SK-N-SH (cell line): ENCODE results near the gene AGAP1. TPM values are rescaled to one million over a fixed set of nuclear protein-coding genes. Genes with fewer than 3 reads are reported as not detected.

Source experiments
- CTCF ChIA-PET: fragments of 300-600, 350-600 bp; formaldehyde crosslinking; extraction: SDS; loops from one replicate; lab custom pipeline; 2021; lab: Yijun Ruan, JAX
- POLR2A ChIA-PET: fragments of 350-600 bp; sonication (Branson Sonifier 250); formaldehyde crosslinking; extraction: SDS; loops from one replicate; lab custom pipeline; 2020; ENCODE audit warnings: antibody characterized with exemption, inconsistent platforms; lab: Yijun Ruan, JAX
- DNase-seq: peaks from one replicate; pipeline ENCODE4 v3.0.0; 2012
- H2AFZ ChIP-seq: fragments of 200-600 bp; sonication (generic); 2 replicates; pipeline ENCODE4 v1.8.1; 2016; ENCODE audit warnings: antibody characterized with exemption, mild to moderate bottlenecking, low read depth
- H3F3A ChIP-seq: fragments of 200-600 bp; sonication (generic); replicated peaks from 2 replicates; pipeline ENCODE3; 2016; ENCODE audit warnings: antibody characterized with exemption, mild to moderate bottlenecking; ENCODE audit not compliant: insufficient read depth
- H3K27ac ChIP-seq, 2 experiments: fragments of 200-500 bp in 1 of 2; fragments of 200-600 bp in 1 of 2; sonication (Bioruptor generic) in 1 of 2; sonication (generic), shearing (Covaris generic) in 1 of 2; 2 replicates each; pipeline versions ENCODE4 v1.5.1 to v1.6.1; 2014 to 2016; ENCODE audit warnings: low read depth in 2 of 2, inconsistent platforms in 1 of 2, low read length in 1 of 2, mild to moderate bottlenecking in 1 of 2, mixed read lengths in 1 of 2
- H3K27me3 ChIP-seq: fragments of 200-600 bp; sonication (generic), shearing (Covaris generic); 2 replicates; pipeline ENCODE4 v1.6.1; 2016; ENCODE audit warnings: mixed run types; ENCODE audit not compliant: insufficient read depth
- H3K36me3 ChIP-seq, 2 experiments: fragments of 200-500 bp in 1 of 2; fragments of 200-600 bp in 1 of 2; sonication (Bioruptor generic) in 1 of 2; sonication (generic) in 1 of 2; replicated peaks in 1 of 2; 2 replicates each; pipeline versions ENCODE3 to v1.5.1; 2014 to 2016; ENCODE audit warnings: low read length in 1 of 2, mild to moderate bottlenecking in 1 of 2; ENCODE audit not compliant: insufficient read depth in 2 of 2, control insufficient read depth in 1 of 2
- H3K4me1 ChIP-seq, 2 experiments: fragments of 200-500 bp in 1 of 2; fragments of 200-600 bp in 1 of 2; sonication (Bioruptor generic) in 1 of 2; sonication (generic), shearing (Covaris generic) in 1 of 2; 2 replicates each; pipeline versions ENCODE4 v1.5.1 to v1.6.1; 2014 to 2016; ENCODE audit warnings: low read depth in 1 of 2, low read length in 1 of 2, mixed run types in 1 of 2; ENCODE audit not compliant: insufficient read depth in 2 of 2, control insufficient read depth in 1 of 2
- H3K4me2 ChIP-seq: fragments of 200-600 bp; sonication (generic), shearing (Covaris generic); 2 replicates; pipeline ENCODE4 v1.6.1; 2017; ENCODE audit warnings: mixed run types
- H3K4me3 ChIP-seq, 2 experiments: fragments of 200-500 bp in 1 of 2; fragments of 200-600 bp in 1 of 2; sonication (Bioruptor generic) in 1 of 2; sonication (generic), shearing (Covaris generic) in 1 of 2; 2 replicates each; pipeline versions ENCODE4 v1.5.1 to v1.8.1; 2014 to 2016; ENCODE audit warnings: low read depth in 2 of 2, inconsistent platforms in 1 of 2, low read length in 1 of 2, mild to moderate bottlenecking in 1 of 2, mixed read lengths in 1 of 2, moderate library complexity in 1 of 2
- H3K79me2 ChIP-seq: fragments of 200-600 bp; sonication (generic); 2 replicates; pipeline ENCODE4 v1.8.1; 2017; ENCODE audit warnings: mild to moderate bottlenecking; ENCODE audit not compliant: insufficient read depth
- H3K9ac ChIP-seq: fragments of 200-600 bp; sonication (generic); 2 replicates; pipeline ENCODE4 v1.6.1; 2017; ENCODE audit warnings: mixed run types
- H3K9me2 ChIP-seq: fragments of 200-600 bp; sonication (generic); 2 replicates; pipeline ENCODE4 v1.6.1; 2017; ENCODE audit warnings: mixed run types
- H3K9me3 ChIP-seq: fragments of 200-600 bp; sonication (generic); 2 replicates; pipeline ENCODE4 v1.6.1; 2017; ENCODE audit warnings: mixed run types, mild to moderate bottlenecking, moderate library complexity
- H4K20me1 ChIP-seq: fragments of 200-600 bp; sonication (generic); 2 replicates; pipeline ENCODE4 v1.6.1; 2017; ENCODE audit warnings: mild to moderate bottlenecking, mixed run types; ENCODE audit not compliant: insufficient read depth
- CTCF ChIP-seq: fragments of 200-600 bp; sonication (generic); IDR thresholded peaks from 2 replicates; pipeline ENCODE4 v1.6.1; 2017; ENCODE audit warnings: antibody characterized with exemption, mild to moderate bottlenecking, moderate library complexity
- EP300 ChIP-seq, 2 experiments: IDR thresholded peaks; 2 replicates each; pipeline versions ENCODE4 v1.4.0 to v1.6.1; 2012; ENCODE audit warnings: borderline replicate concordance in 1 of 2, low read depth in 1 of 2, low read length in 1 of 2
- FOSL2 ChIP-seq: IDR thresholded peaks from 2 replicates; pipeline ENCODE4 v1.4.0; 2012; ENCODE audit warnings: low read depth, mild to moderate bottlenecking, moderate library complexity, borderline replicate concordance
- GABPA ChIP-seq: IDR thresholded peaks from 2 replicates; pipeline ENCODE4 v1.4.0; 2012; ENCODE audit warnings: low read depth, mild to moderate bottlenecking
- GATA2 ChIP-seq: sonication (generic); formaldehyde crosslinking; IDR thresholded peaks from 2 replicates; pipeline ENCODE4 v1.5.0; 2020; ENCODE audit warnings: mild to moderate bottlenecking, missing genetic modification reagents
- JUND ChIP-seq: IDR thresholded peaks from 2 replicates; pipeline ENCODE4 v1.4.0; 2012
- MAX ChIP-seq: IDR thresholded peaks from 2 replicates; pipeline ENCODE4 v1.4.0; 2012; ENCODE audit warnings: low read depth
- NFIC ChIP-seq: IDR thresholded peaks from 2 replicates; pipeline ENCODE4 v1.4.0; 2012; ENCODE audit warnings: borderline replicate concordance
- NRF1 ChIP-seq: IDR thresholded peaks from 2 replicates; pipeline ENCODE4 v1.6.1; 2012; ENCODE audit warnings: low read depth, mild to moderate bottlenecking, low read length
- PBX3 ChIP-seq: IDR thresholded peaks from 2 replicates; pipeline ENCODE4; 2012
- POLR2AphosphoS5 ChIP-seq: IDR thresholded peaks from 2 replicates; pipeline ENCODE4 v1.6.1; 2012; ENCODE audit warnings: low read depth, low read length
- RAD21 ChIP-seq: IDR thresholded peaks from 2 replicates; pipeline ENCODE4 v1.6.1; 2012; ENCODE audit warnings: mild to moderate bottlenecking, low read length
- RCOR1 ChIP-seq: fragments of 150-350 bp; IDR thresholded peaks from 2 replicates; pipeline ENCODE4 v1.6.1; 2017; ENCODE audit warnings: antibody characterized with exemption, low read length
- RFX5 ChIP-seq: IDR thresholded peaks from 2 replicates; pipeline ENCODE4 v1.6.1; 2012; ENCODE audit warnings: mild to moderate bottlenecking, improper control_type of control experiment, low read length
- TCF12 ChIP-seq: IDR thresholded peaks from 2 replicates; pipeline ENCODE4 v1.4.0; 2012
- TEAD4 ChIP-seq: IDR thresholded peaks from 2 replicates; pipeline ENCODE4 v1.4.0; 2012; ENCODE audit warnings: mild to moderate bottlenecking, borderline replicate concordance; ENCODE audit not compliant: insufficient read depth
- USF2 ChIP-seq: fragments of 150-350 bp; IDR thresholded peaks from 2 replicates; pipeline ENCODE4 v1.6.1; 2017; ENCODE audit warnings: antibody characterized with exemption, low read length, low read depth, borderline replicate concordance
- ZBTB33 ChIP-seq: IDR thresholded peaks from 2 replicates; pipeline ENCODE4 v1.4.0; 2012; ENCODE audit warnings: low read depth, borderline replicate concordance
- WGBS: methylation state at CpG from one replicate; pipeline ENCODE4 v1.1.6; 2017; ENCODE audit warnings: low lambda C conversion rate; 5-methylcytosine and 5-hydroxymethylcytosine counted together
- polyA plus RNA-seq, 3 experiments: library from polyadenylated mRNA; depleted of rRNA; stranded (reverse); fragments of >200 nt; gene quantifications; 2 replicates each; pipeline ENCODE4 v1.2.3, GENCODE V29; 2012

AGAP1 gene
- polyA plus RNA-seq, 1 of the 3 experiments (the other 2 are of a cell fraction) = 8.8 TPM

- 97% methylated on average over 7 of the region's 11 CpGs for WGBS
- Histone ChIP-seq H3K27me3 (no peaks in the 10 kb centered on the region), H3K79me2 (peaks cover 14% of the 10 kb centered on the region; the same call in 1 of the 2 replicates), H2AFZ (no peak overlapping the region), H3K36me3 (no peaks in the 10 kb centered on the region), H3K4me2 (no peak overlapping the region), H3K4me1 (peaks cover 0 to 45% of the 10 kb centered on the region in 2 experiments; a peak in 2 of 4 replicates), H3K4me3 (no peak overlapping the region), H3K27ac (no peak overlapping the region), H3K9ac (no peak overlapping the region), H3K9me2 (no peaks in the 10 kb centered on the region), H3F3A (no peaks in the 10 kb centered on the region), H3K9me3 (no peaks in the 10 kb centered on the region), H4K20me1 (peaks cover 28% of the 10 kb centered on the region)
- ChIA-PET POLR2A (no interaction called here), CTCF (interaction anchor here (0.6 to 1.0 kb wide), 3 partner anchors 13 to 1803 kb away, joined by 3 read pairs; no protein-coding TSS in a partner anchor)
- TF ChIP-seq USF2 (no peak), POLR2AphosphoS5 (no peak), FOSL2 (no peak), RAD21 (no peak), EP300 (IDR thresholded peaks at IDR 0.05; ENCODE audit: borderline replicate concordance in 1 of 2, low read depth in 1 of 2, low read length in 1 of 2) (no peak), TCF12 (no peak), RFX5 (no peak), PBX3 (no peak), MAX (no peak), TEAD4 (no peak), JUND (no peak), CTCF (no peak), GATA2 (CRISPR knock-in tag) (no peak), GABPA (no peak), RCOR1 (no peak), ZBTB33 (no peak), NRF1 (no peak), NFIC (no peak)
- no peak for DNase-seq
Observed at GRCh38 chr2:235609321-235609720, 115.5 kb downstream of the AGAP1 start.
